Endothelial cell of umbilical vein (primary cell): ENCODE results near the gene NDUFS8. TPM values are rescaled to one million over a fixed set of nuclear protein-coding genes. Genes with fewer than 3 reads are reported as not detected.

Experiments
- BruUV-seq: library from RNA; stranded (reverse); fragments of 400-500 nt; replicated peaks from 2 replicates; lab custom pipeline; 2021; lab: Mats Ljungman, UMichigan
- CTCF ChIA-PET: fragments of 300-600, 350-600 bp; sonication (Branson Sonifier 250); formaldehyde crosslinking; loops from one replicate; lab custom pipeline; 2021; ENCODE audit warnings: antibody characterized with exemption, inconsistent platforms; lab: Charles Lee
- POLR2A ChIA-PET: fragments of 300-600, 350-600 bp; sonication (Branson Sonifier 250); formaldehyde crosslinking; loops from one replicate; lab custom pipeline; 2021; ENCODE audit warnings: antibody characterized with exemption, inconsistent platforms; lab: Charles Lee
- DNase-seq: peaks from one replicate; pipeline ENCODE4 v3.0.0-alpha.2; 2011; ENCODE audit warnings: low read depth, low spot score
- FAIRE-seq: peaks from 2 replicates; lab custom pipeline; 2011; peaks lifted over from hg19 to GRCh38; lab: Jason Lieb, UNC
- H2AFZ ChIP-seq: 2 replicates; pipeline ENCODE4 v1.6.0; 2012; ENCODE audit warnings: low read depth, low read length, control low read depth, inconsistent platforms
- H3K27ac ChIP-seq: 2 replicates; pipeline ENCODE4 v1.5.1; 2011; ENCODE audit warnings: low read depth, mild to moderate bottlenecking, control low read depth, low read length, moderate library complexity; ENCODE audit not compliant: insufficient read depth
- H3K27me3 ChIP-seq, 2 experiments: 2 replicates each; pipeline versions ENCODE4 v1.6.0 to v1.6.1; 2011; ENCODE audit warnings: low read length in 2 of 2, mixed read lengths in 1 of 2; ENCODE audit not compliant: control insufficient read depth in 2 of 2, insufficient read depth in 2 of 2
- H3K36me3 ChIP-seq, 2 experiments: 2 replicates in 1 of 2; 3 replicates in 1 of 2; pipeline ENCODE4 v1.5.1; 2011; ENCODE audit warnings: low read length in 2 of 2, mild to moderate bottlenecking in 1 of 2, moderate library complexity in 1 of 2; ENCODE audit not compliant: control insufficient read depth in 2 of 2, insufficient read depth in 2 of 2; ENCODE audit errors: extremely low read depth in 1 of 2
- H3K4me1 ChIP-seq: 3 replicates; pipeline ENCODE4 v1.5.1; 2011; ENCODE audit warnings: mild to moderate bottlenecking, low read length; ENCODE audit not compliant: control insufficient read depth, insufficient read depth; ENCODE audit errors: extremely low read depth
- H3K4me2 ChIP-seq: 2 replicates; pipeline ENCODE4 v1.6.1; 2011; ENCODE audit warnings: low read length, control low read depth, mixed read lengths; ENCODE audit not compliant: insufficient read depth
- H3K4me3 ChIP-seq, 3 experiments: fragments of 200-600 bp in 1 of 3; sonication (generic), shearing (Covaris generic) in 1 of 3; replicated peaks in 1 of 3; 2 replicates each; pipeline ENCODE4 v1.5.1; 2011 to 2016; ENCODE audit warnings: control low read depth in 3 of 3, low read length in 3 of 3, mild to moderate bottlenecking in 2 of 3, inconsistent platforms in 1 of 3, low read depth in 1 of 3, moderate library complexity in 1 of 3; ENCODE audit not compliant: insufficient read depth in 1 of 3
- H3K79me2 ChIP-seq: 2 replicates; pipeline ENCODE4 v1.6.0; 2012; ENCODE audit warnings: low read length, inconsistent platforms; ENCODE audit not compliant: control insufficient read depth, insufficient read depth
- H3K9ac ChIP-seq: replicated peaks from 2 replicates; pipeline ENCODE3; 2011; ENCODE audit warnings: low read length, control low read depth; ENCODE audit not compliant: insufficient read depth; ENCODE audit errors: extremely low read depth
- H3K9me1 ChIP-seq: replicated peaks from 3 replicates; pipeline ENCODE4 v1.6.0; 2011; ENCODE audit warnings: mild to moderate bottlenecking, low read length; ENCODE audit not compliant: control insufficient read depth, insufficient read depth; ENCODE audit errors: extremely low read depth
- H3K9me3 ChIP-seq: replicated peaks from 2 replicates; pipeline ENCODE4 v1.5.1; 2012; ENCODE audit warnings: low read length, inconsistent platforms; ENCODE audit not compliant: control insufficient read depth, insufficient read depth
- H4K20me1 ChIP-seq: replicated peaks from 2 replicates; pipeline ENCODE3; 2011; ENCODE audit warnings: mild to moderate bottlenecking, low read length; ENCODE audit not compliant: control insufficient read depth, insufficient read depth; ENCODE audit errors: extremely low read depth
- EZH2 ChIP-seq: IDR thresholded peaks from 2 replicates; pipeline ENCODE4 v1.6.1; 2012; ENCODE audit warnings: borderline replicate concordance, low read depth, mild to moderate bottlenecking, moderate library complexity, low read length, inconsistent platforms; ENCODE audit not compliant: severe bottlenecking
- GATA2 ChIP-seq: IDR thresholded peaks from 2 replicates; pipeline ENCODE4 v1.7.0; 2011; ENCODE audit warnings: low read depth, mild to moderate bottlenecking, moderate library complexity, mixed read lengths, low read length; ENCODE audit not compliant: insufficient read length, insufficient read depth
- JUN ChIP-seq: IDR thresholded peaks from 2 replicates; pipeline ENCODE4 v1.6.1; 2011; ENCODE audit warnings: borderline replicate concordance, low read depth; ENCODE audit not compliant: insufficient read length, insufficient read depth
- MAX ChIP-seq: IDR thresholded peaks from 2 replicates; pipeline ENCODE4 v1.6.1; 2011; ENCODE audit not compliant: insufficient read depth, insufficient read length
- MYC ChIP-seq: IDR thresholded peaks from one replicate; pipeline ENCODE4 v1.6.1; 2011; ENCODE audit warnings: mild to moderate bottlenecking, low read depth, low read length
- POLR2A ChIP-seq: IDR thresholded peaks from 2 replicates; pipeline ENCODE4 v1.6.1; 2012; ENCODE audit warnings: low read depth, mild to moderate bottlenecking, control low read depth, low read length
- POLR2AphosphoS5 ChIP-seq: IDR thresholded peaks from 2 replicates; pipeline ENCODE4 v1.6.1; 2012; ENCODE audit warnings: low read depth, mild to moderate bottlenecking, control low read depth, low read length, moderate library complexity; ENCODE audit not compliant: insufficient read depth
- dilution Hi-C: fragments of 300-500 bp; cut with MboI; formaldehyde crosslinking; loops from one replicate; pipeline ENCODE4 v1.15.0; 2019; ENCODE audit warnings: low sequenced_read_pairs; ENCODE audit not compliant: extremely low pct_ligation_motif_present
- intact Hi-C: fragments of 100-400 bp; cut with micrococcal nuclease; formaldehyde crosslinking; loops from one replicate; pipeline ENCODE4 v1.10.0; 2022
- polyA plus RNA-seq, 4 experiments: library from polyadenylated mRNA; depleted of rRNA in 3 of 4; stranded (reverse) in 3 of 4; unstranded in 1 of 4; fragments of >200 nt; gene quantifications; 2 replicates each; pipeline versions ENCODE4 v1.2.1 to v1.2.3, GENCODE V29; 2011 to 2012; ENCODE audit warnings: missing spikeins in 1 of 4
- total RNA-seq: library from RNA; stranded (reverse); gene quantifications from 2 replicates; pipeline ENCODE4 v1.2.3, GENCODE V29; 2021

NDUFS8 gene
- total and polyA plus RNA-seq, 2 donors (not counting 3 experiments of a cell fraction or from before 2014, with no cell fraction given): 166 to 170 TPM

- H3K9me1 ChIP-seq: no peaks in the 10 kb centered on the region
- H3K4me3 ChIP-seq: peak overlapping the region in 1 of 3 experiments; percentile 58
- H3K27ac ChIP-seq: peak overlapping the region; percentile 33
- H3K79me2 ChIP-seq: peaks cover 24% of the 10 kb centered on the region
- peak overlapping the region; percentile 36 for H3K9ac ChIP-seq
- no peaks in the 10 kb centered on the region for H3K9me3 ChIP-seq
- peaks cover 0 to 23% of the 10 kb centered on the region in 2 experiments for H3K36me3 ChIP-seq
- TF ChIP-seq MAX (no peak), JUN (no peak), POLR2A (no peak), GATA2 (no peak), POLR2AphosphoS5 (no peak), EZH2 (no peak), MYC (no peak)
- intact Hi-C loops (loop anchor here (1.0 to 5.0 kb wide), 2 partner anchors 8 to 169 kb away; partner anchors contain the start of gene NDUFS8), dilution Hi-C loops (no loop called here)
- peak overlapping the region; percentile 30 for H3K4me2 ChIP-seq
- BruUV-seq: TSS peak; percentile 62
- POLR2A ChIA-PET: interaction anchor here (1.3 kb wide), 1 partner anchor 90 kb away, joined by 3 read pairs; no protein-coding TSS in a partner anchor
- peaks cover 20% of the 10 kb centered on the region for H3K4me1 ChIP-seq
- FAIRE-seq (no peak), DNase-seq (peak; percentile 10)
- CTCF ChIA-PET: interaction anchor here (1.2 kb wide), 1 partner anchor 8 kb away, joined by 3 read pairs; the partner anchor contains the start of gene NDUFS8
- H2AFZ ChIP-seq: no peak overlapping the region
- H3K27me3 ChIP-seq: no peaks in the 10 kb centered on the region
- H4K20me1 ChIP-seq: no peaks in the 10 kb centered on the region
Observed at GRCh38 chr11:68038226-68038717, 7.8 kb downstream of the NDUFS8 start.
